ENCODE data around the gene GP1BA. TPM values are rescaled to one million over a fixed set of nuclear protein-coding genes. Genes with fewer than 3 reads are reported as not detected.

The GP1BA gene
- total and polyA plus RNA-seq, 4 donors: 0.03 to 2.3 (median 0.18) TPM; not detected in 1

- peak overlapping the region; percentile 41 to 73 (median 71) for H3K4me3 ChIP-seq (ENCODE audit: low read depth in 1 of 3, low read length in 3 of 3)
- H3K27me3 ChIP-seq (ENCODE audit: control insufficient read depth in 4 of 4, insufficient read depth in 4 of 4, low read length in 3 of 4): no peaks in the 10 kb centered on the region
- WGBS: 16% methylated on average over 23 of the region's 23 CpGs
- peak overlapping the region; percentile 97 to 99 for H3K27ac ChIP-seq (ENCODE audit: low read depth in 1 of 2, low read length in 2 of 2)
- H3K4me1 ChIP-seq (ENCODE audit: control insufficient read depth in 4 of 4, insufficient read depth in 4 of 4, low read length in 3 of 4): peaks cover 7 to 52% (median 32%) of the 10 kb centered on the region in 4 donors
- H3K9ac ChIP-seq (ENCODE audit: low read depth in 1 of 2, low read length in 2 of 2): peak overlapping the region; percentile 36 to 84
- no peaks in the 10 kb centered on the region for H3K9me3 ChIP-seq (ENCODE audit: control insufficient read depth in 4 of 4, low read length in 3 of 4)
- no peak for DNase-seq (ENCODE audit: low spot score)
- H3K36me3 ChIP-seq (ENCODE audit: control insufficient read depth in 4 of 4, insufficient read depth in 3 of 4, low read depth in 1 of 4, low read length in 3 of 4): peaks cover 0 to 6% (median 4%) of the 10 kb centered on the region in 4 donors
- no peak for TF ChIP-seq HNF4G (IDR thresholded peaks at IDR 0.05)
- TF ChIP-seq REST (IDR thresholded peaks at IDR 0.05): no peak
- TF ChIP-seq EGR1 (IDR thresholded peaks at IDR 0.05; ENCODE audit: low read depth in 2 of 2): no peak
- no peak for TF ChIP-seq RXRA (IDR thresholded peaks at IDR 0.05)
Measured at GRCh38 chr17:4968486-4969046, 36.5 kb downstream of the GP1BA start.

- Histone ChIP-seq H3K27ac (ENCODE audit: low read depth in 1 of 2, low read length in 2 of 2) (peak overlapping the region; percentile 97 to 99), H3K4me3 (ENCODE audit: low read depth in 1 of 3, low read length in 3 of 3) (peak overlapping the region; percentile 41 to 73 (median 71)), H3K27me3 (ENCODE audit: control insufficient read depth in 4 of 4, insufficient read depth in 4 of 4, low read length in 3 of 4) (no peaks in the 10 kb centered on the region), H3K36me3 (ENCODE audit: control insufficient read depth in 4 of 4, insufficient read depth in 3 of 4, low read depth in 1 of 4, low read length in 3 of 4) (peaks cover 3 to 6% (median 4%) of the 10 kb centered on the region in 4 donors), H3K9ac (ENCODE audit: low read depth in 1 of 2, low read length in 2 of 2) (peak overlapping the region in 1 of 2 donors; percentile 84), H3K4me1 (ENCODE audit: control insufficient read depth in 4 of 4, insufficient read depth in 4 of 4, low read length in 3 of 4) (peaks cover 7 to 52% (median 33%) of the 10 kb centered on the region in 4 donors), H3K9me3 (ENCODE audit: control insufficient read depth in 4 of 4, low read length in 3 of 4) (no peaks in the 10 kb centered on the region)
- 35% methylated on average over 15 of the region's 15 CpGs for WGBS
- no peak for DNase-seq (ENCODE audit: low spot score)
- TF ChIP-seq JUND (IDR thresholded peaks at IDR 0.05) (peak; percentile 30 to 32), EGR1 (IDR thresholded peaks at IDR 0.05; ENCODE audit: low read depth in 2 of 2) (no peak)
Measured at GRCh38 chr17:4969047-4969550, 37.0 kb downstream of the GP1BA start.

DNA sequence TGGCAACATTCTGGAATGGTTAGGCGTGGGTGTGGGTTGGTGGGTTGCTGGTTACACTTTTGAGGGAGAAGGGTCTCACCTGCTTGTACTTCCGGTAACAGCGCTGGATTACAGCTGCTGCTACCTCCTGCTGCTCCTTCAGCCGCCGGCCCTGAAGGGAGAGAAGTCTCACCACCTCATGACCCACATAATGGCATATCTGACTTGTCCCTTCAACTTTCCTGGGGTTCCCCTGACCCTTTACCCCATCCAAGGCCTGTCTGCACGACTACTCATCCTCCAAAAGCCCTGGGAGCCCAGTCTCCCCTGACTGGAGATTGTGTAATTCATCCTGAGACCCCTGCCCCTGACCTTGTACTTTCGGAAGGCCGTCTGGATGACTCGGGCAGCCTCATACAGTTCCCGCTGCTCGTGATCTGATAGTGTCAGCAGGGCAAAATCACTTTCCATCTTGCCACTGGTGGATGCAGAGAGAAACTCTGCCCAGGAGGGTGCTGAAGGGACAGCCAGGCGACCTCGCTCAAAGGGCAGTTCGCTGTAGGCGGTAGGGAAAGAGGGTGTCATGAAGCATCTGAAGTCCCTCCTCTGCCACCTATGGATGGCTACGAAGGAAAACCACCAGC is 37.6 kb downstream of the GP1BA start:
- no peak for DNase-seq (ENCODE audit: low spot score)
- no peaks in the 10 kb centered on the region for H3K27me3 ChIP-seq (ENCODE audit: control insufficient read depth in 4 of 4, insufficient read depth in 4 of 4, low read length in 3 of 4)
- WGBS: 36% methylated on average over 16 of the region's 16 CpGs
- H3K4me1 ChIP-seq (ENCODE audit: control insufficient read depth in 4 of 4, insufficient read depth in 4 of 4, low read length in 3 of 4): peaks cover 7 to 52% (median 33%) of the 10 kb centered on the region in 4 donors
- peaks cover 3 to 6% (median 6%) of the 10 kb centered on the region in 4 donors for H3K36me3 ChIP-seq (ENCODE audit: control insufficient read depth in 4 of 4, insufficient read depth in 3 of 4, low read depth in 1 of 4, low read length in 3 of 4)
- peak overlapping the region in 2 of 3 donors; percentile 41 to 71 for H3K4me3 ChIP-seq (ENCODE audit: low read depth in 1 of 3, low read length in 3 of 3)
- H3K27ac ChIP-seq (ENCODE audit: low read depth in 1 of 2, low read length in 2 of 2): peak overlapping the region; percentile 97 to 99
- peak overlapping the region in 1 of 2 donors; percentile 84 for H3K9ac ChIP-seq (ENCODE audit: low read depth in 1 of 2, low read length in 2 of 2)
- no peaks in the 10 kb centered on the region for H3K9me3 ChIP-seq (ENCODE audit: control insufficient read depth in 4 of 4, low read length in 3 of 4)
- TF ChIP-seq FOXA1 (IDR thresholded peaks at IDR 0.05) (no peak), RXRA (IDR thresholded peaks at IDR 0.05) (peak; percentile 47 to 73), RAD21 (IDR thresholded peaks at IDR 0.05) (peak in 1 of 2 donors; percentile 42), HNF4G (IDR thresholded peaks at IDR 0.05) (peak; percentile 46), TAF1 (conservative IDR thresholded peaks at IDR 0.05) (no peak), GABPA (IDR thresholded peaks at IDR 0.05 in 1 of 2, conservative IDR thresholded peaks at IDR 0.05 in 1 of 2) (no peak), JUND (IDR thresholded peaks at IDR 0.05) (peak in 1 of 2 donors; percentile 84), YY1 (IDR thresholded peaks at IDR 0.05) (peak; percentile 30), HNF4A (conservative IDR thresholded peaks at IDR 0.05) (peak; percentile 80 to 92), FOXA2 (IDR thresholded peaks at IDR 0.05) (no peak), EGR1 (IDR thresholded peaks at IDR 0.05; ENCODE audit: low read depth in 2 of 2) (no peak), NR2F2 (IDR thresholded peaks at IDR 0.05) (no peak), SP1 (IDR thresholded peaks at IDR 0.05) (peak; percentile 44), ZBTB33 (IDR thresholded peaks at IDR 0.05) (no peak)
- TF ChIP-seq, protein P1, sequence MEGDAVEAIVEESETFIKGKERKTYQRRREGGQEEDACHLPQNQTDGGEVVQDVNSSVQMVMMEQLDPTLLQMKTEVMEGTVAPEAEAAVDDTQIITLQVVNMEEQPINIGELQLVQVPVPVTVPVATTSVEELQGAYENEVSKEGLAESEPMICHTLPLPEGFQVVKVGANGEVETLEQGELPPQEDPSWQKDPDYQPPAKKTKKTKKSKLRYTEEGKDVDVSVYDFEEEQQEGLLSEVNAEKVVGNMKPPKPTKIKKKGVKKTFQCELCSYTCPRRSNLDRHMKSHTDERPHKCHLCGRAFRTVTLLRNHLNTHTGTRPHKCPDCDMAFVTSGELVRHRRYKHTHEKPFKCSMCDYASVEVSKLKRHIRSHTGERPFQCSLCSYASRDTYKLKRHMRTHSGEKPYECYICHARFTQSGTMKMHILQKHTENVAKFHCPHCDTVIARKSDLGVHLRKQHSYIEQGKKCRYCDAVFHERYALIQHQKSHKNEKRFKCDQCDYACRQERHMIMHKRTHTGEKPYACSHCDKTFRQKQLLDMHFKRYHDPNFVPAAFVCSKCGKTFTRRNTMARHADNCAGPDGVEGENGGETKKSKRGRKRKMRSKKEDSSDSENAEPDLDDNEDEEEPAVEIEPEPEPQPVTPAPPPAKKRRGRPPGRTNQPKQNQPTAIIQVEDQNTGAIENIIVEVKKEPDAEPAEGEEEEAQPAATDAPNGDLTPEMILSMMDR (IDR thresholded peaks at IDR 0.05; ENCODE audit: low read depth, low read length, missing input control): no peak
- TF ChIP-seq, protein P2, sequence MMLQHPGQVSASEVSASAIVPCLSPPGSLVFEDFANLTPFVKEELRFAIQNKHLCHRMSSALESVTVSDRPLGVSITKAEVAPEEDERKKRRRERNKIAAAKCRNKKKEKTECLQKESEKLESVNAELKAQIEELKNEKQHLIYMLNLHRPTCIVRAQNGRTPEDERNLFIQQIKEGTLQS (IDR thresholded peaks at IDR 0.05): no peak
- TF ChIP-seq, protein P3, sequence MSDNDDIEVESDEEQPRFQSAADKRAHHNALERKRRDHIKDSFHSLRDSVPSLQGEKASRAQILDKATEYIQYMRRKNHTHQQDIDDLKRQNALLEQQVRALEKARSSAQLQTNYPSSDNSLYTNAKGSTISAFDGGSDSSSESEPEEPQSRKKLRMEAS (IDR thresholded peaks at IDR 0.05): no peak
